ENCODE results near the gene BCDIN3D. TPM values are rescaled to one million over a fixed set of nuclear protein-coding genes. Genes with fewer than 3 reads are reported as not detected.
"Not testable (repeated sequence)": the region's sequence is repeated elsewhere in the genome, so short reads cannot be mapped to it uniquely, and the experiment has no call there.

The BCDIN3D gene
- polyA plus RNA-seq, 1 donor: 5.6 TPM

- no peak for DNase-seq (ENCODE audit: low read depth)
These were observed 21.3 kb upstream of the BCDIN3D start for GRCh38 chr12:49863946-49864797.

DNA sequence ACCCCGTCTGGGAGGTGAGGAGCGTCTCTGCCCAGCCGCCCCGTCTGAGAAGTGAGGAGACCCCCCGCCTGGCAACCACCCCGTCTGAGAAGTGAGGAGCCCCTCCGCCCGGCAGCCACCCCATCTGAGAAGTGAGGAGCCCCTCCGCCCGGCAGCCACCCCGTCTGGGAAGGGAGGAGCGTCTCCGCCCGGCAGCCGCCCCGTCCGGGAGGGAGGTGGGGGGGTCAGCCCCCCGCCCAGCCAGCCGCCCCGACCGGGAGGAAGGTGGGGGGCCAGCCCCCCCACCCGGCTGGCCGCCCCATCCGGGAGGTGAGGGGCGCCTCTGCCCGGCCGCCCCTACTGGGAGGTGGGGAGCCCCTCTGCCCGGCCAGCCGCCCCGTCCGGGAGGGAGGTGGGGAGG is 18.0 kb upstream of the BCDIN3D start:
- DNase-seq (ENCODE audit: low read depth): not testable (repeated sequence)

DNA sequence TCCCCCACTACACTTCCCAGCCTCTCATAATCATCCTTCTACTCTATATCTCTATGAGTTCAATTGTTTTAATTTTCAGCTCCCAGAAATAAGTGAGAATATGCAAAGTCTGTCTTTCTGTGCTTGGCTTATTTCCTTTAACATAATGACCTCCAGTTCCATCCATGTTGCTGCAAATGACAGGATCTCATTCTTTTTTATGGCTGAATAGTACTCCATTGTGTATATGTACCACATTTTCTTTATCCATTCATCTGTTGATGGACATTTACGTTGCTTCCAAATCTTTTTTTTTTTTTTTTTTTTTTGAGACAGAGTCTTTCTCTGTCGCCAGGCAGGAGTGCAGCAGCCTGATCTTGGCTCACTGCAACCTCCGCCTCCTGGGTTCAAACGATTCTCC is 13.0 kb upstream of the BCDIN3D start:
- not testable (repeated sequence) for DNase-seq (ENCODE audit: low read depth)

DNA sequence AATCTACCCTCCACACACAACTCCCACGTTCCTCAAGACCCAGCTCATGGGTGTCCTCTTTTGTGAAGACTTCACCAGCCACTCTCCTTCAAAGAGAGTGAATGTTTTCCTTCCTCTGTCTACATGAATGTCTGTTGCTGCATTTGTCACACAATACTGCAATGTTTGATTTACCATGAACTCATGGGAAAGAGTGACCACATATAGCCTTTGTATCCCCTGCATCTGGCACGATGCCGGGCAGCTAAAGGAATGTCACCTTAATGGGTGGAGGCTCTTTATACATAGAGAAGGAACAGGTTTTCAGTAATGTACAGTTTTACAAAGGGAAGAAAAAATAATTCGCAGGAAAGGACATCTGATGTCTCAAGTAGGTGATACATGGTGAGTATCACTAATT is 12.1 kb upstream of the BCDIN3D start:
- DNase-seq (ENCODE audit: low read depth): no peak

DNA sequence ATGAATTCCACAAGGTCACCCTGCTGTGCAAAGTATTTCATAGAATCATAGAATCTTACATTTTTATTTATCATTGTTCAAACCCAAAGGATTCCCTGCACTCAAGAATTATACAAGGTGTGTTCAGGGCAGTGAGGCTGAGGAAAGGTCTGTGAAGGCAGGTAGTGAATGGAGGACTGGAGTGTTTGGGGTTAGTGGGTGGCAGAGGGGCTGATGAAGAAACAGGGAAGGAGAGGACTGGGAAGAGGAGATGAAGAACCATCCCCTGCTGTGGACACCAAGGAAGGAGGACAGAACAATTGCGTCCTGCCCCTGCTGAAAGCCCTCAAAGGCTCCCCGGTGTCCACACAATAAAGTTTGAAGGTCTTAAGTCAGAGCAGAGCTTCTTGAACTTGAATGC is 10.8 kb upstream of the BCDIN3D start:
- no peak for DNase-seq (ENCODE audit: low read depth)

DNA sequence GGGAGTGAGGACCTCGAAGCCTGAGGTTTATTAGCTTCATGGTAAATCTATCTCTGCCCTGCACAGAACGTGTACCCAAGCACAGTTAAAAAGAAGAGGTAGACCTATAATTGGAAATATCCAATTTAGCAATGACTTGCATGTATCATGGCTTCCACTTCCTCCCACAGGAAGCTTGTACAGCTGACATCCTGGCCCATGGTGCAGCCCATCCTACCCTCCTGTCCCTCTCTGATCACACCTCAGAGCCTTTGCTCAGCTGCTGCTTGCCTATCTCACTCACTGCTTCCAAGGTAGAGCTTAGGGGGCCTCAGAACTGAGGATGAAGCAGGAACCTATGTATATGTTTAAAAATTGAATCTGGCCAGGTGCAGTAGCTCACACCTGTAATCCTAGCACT is 4.3 kb upstream of the BCDIN3D start:
- DNase-seq (ENCODE audit: low read depth): no peak

DNA sequence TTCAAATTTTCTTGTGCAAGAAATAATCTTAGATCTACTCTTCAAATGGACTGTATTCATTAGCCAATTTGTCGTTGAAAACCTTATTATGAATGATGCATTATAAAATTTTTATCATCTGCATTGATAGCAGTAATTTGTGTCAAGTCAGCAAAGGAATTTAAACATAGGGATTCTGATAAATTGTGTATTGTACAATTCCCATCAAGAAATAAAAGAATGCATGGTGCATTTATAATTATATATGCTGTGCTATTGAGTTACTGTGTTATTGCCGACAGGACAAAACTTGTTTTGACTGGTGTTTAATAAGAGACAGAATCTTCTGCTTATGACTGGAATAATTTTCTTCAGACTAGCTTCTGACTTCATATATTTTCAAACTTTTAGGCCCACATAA is 3.1 kb upstream of the BCDIN3D start:
- no peak for DNase-seq (ENCODE audit: low read depth)

DNA sequence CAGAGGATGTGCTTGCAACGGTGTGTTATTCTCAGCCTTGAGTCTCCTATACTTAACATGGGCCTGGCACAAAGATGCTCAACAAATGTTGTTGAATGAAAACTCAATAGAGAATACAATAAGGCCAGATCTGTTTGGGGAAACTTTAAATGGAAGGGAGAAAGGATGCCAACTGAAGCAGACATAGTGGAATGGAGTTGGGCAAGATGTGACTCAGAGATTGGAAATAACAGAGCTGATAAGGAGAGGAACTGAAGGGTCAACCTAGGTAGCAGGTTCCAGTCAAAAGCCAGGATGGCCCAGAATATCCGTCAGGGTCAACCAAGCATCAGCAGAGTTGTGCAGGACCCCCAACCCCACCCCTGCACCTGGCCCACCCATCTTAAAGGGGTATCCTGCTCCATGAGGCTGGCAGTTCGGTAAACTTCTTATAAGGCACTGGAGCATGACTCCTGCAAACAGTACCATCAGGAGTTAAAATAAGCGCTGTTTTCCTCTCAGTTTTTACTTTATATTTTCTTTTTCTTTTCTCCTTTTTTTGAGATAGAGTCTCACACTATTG is 1.1 kb upstream of the BCDIN3D start:
- no peak for DNase-seq (ENCODE audit: low read depth)

GRCh38 chr12:49843411-49843810 is 505 bp upstream of the BCDIN3D start:
- no peak for DNase-seq (ENCODE audit: low read depth)

GRCh38 chr12:49838973-49839633 is 3.8 kb downstream of the BCDIN3D start:
- no peak for DNase-seq (ENCODE audit: low read depth)

DNA sequence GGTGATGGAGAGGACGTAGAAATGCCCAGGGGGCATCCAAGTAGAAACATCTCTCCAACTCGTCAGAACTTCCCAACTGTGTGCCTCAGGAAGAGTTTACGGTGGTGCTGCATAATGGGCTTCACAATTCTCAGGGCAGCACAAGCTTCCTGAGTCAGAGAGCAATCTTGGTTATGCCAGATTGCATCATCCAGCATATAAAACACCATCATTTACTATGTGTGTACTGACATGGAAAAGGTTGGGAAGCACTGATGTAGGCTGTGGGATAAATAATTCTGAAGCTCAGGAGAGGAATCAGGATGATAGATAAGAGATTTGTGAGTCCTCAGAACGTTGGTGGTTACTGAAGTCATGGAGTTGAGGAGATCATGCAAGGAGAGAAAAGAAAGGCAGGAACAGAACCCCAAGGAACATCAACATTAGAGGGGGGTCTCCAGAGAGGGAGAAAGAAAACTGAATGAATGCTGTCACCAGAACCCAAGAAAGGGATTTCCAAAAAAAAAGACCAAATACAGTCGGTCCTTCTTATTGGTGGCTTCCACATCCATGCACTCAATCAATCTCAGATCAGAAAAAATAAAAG is 10.0 kb downstream of the BCDIN3D start:
- DNase-seq (ENCODE audit: low read depth): no peak

- DNase-seq (ENCODE audit: low read depth): no peak
These were observed 11.2 kb downstream of the BCDIN3D start for GRCh38 chr12:49831717-49832116.

DNA sequence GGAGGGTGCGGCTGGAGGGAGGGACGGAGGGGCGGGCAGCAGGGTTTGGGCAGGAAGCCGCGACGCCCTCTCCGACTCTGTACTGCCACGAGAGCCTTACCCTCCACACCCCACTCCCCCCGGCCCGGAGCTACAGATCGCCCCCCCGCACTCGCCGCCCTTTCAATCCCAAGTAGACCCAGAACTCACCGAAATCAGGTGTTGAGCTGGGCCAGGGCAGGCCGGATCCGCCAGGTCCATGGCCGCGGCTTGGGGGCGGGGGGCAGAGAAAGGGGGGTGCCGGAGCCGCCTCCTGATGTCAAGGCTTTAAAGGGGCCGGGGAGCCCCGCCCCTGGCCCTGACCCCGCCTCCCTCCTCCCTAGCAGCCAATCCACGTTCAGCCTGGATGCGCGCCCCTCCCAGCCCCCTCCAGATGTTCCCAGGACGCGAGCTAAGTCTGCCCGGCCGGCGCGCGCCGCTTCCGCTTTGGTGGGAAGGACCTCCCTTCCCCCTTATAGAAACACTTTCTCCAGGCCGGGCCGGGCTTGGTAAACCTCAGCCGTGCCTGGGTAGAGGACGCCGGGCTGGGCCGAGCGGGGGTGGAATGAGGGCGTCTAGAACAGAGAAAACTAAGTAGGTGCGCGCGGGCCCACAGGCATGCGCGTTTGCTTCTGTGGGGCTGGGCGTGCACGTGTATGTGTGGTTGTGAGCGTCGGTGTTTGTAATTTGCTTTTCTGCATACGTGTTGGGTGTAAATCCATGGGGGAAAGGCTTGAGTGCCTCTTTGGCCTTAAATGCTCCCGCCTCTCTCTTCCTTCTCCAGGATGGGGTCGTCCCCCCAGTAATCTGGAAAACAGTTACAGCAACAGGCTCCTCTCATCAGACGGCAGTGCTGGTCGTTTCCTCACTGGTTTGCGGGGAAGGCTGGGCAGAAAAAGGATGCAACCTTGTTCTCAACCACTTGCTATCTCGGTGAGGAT is 14.5 kb downstream of the BCDIN3D start, which contains the start of gene NCKAP5L:
TSS of gene NCKAP5L (minus strand) at position 281 of the 959 bp plus-strand sequence. CDS start 24,369 bp downstream, outside the sequence.
- peak; percentile 79 for DNase-seq (ENCODE audit: low read depth)

DNA sequence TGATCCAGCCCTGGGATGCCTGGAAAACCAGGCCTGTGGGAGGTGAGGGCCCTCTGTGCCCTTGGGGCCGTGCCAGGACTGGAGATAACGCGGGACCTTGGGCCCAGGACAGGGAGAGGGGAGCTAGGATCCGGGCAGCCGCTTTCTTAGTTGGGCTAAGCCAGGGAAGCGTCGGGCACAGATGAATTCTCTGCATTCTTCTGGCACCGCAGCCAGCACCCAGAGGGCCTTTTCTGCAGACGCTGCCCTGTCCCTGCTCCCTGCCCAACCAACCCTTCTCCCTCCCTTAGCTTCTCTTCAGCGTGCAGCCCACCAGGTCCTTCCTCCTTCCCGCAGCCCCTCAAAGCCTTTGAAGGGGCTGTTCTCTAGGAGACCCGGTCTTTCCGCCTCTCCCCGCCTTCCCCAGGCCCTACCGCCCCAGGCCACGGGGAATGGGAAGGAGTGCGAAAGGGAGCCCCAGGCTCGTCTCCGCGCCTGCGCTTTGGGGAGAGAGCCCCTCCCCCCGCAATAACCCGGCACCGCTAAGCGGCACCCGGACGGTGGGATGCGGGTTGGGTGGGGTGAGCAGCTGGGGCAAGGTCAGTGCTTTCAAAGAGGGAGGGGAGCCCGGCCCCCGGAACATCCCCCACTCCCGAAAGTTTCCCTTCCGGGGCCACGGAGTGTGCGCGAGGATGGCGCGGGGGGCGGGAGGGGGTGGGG is 15.4 kb downstream of the BCDIN3D start:
- no peak for DNase-seq (ENCODE audit: low read depth)

GRCh38 chr12:49827051-49827400 is 15.9 kb downstream of the BCDIN3D start:
- DNase-seq (ENCODE audit: low read depth): no peak

DNA sequence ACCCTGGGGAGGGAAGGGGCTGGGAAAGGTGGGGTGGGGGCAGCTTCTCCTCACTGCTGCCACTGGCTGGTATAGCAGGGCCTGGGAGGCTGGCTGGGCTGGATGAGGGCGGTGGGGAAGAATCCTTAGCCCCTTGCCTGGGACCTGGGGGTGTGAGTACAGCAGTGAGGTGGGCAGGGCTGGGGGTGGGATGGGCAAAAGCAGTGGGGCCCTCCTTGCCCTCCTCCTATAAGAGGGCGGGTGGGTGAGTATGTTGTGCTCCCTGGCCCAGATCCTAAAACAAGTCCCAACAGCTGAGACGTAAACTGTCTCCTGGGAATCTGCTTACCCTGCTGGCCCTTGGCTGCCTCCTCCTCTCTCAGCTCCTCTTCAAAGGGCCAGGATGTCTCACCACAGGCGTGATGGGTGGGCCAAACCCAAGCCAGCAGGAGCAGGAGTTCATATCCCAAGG is 16.9 kb downstream of the BCDIN3D start:
- DNase-seq (ENCODE audit: low read depth): no peak

DNA sequence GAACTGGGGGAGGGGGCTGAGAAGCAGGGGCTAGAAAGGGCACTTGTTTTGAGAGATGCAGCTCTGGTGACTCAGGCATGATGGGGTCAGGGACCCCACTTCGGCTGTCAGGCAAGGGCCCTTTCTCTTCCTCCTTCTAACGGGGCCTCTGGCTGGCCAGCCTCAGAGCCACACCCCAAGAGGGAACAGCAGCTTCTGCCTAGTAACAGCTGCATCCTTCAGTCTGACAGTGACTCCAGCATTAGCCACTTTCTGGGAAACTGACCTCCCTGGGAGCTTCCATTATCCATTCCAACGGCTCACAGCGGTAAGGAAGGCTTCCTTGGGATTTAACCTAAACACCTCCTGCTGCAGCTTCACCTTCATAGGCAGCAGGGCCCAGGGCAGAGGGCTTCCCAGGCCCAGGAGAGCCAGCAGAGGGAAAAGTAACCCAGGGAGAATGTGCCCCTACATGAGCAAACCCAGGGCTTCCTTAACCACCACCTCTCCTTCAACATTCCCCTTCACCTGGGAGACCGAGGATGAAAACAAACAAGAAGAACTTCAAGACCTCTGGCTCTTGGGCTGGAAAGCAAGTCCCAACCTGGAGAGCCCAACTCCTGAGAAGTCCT is 17.4 kb downstream of the BCDIN3D start:
- no peak for DNase-seq (ENCODE audit: low read depth)

DNA sequence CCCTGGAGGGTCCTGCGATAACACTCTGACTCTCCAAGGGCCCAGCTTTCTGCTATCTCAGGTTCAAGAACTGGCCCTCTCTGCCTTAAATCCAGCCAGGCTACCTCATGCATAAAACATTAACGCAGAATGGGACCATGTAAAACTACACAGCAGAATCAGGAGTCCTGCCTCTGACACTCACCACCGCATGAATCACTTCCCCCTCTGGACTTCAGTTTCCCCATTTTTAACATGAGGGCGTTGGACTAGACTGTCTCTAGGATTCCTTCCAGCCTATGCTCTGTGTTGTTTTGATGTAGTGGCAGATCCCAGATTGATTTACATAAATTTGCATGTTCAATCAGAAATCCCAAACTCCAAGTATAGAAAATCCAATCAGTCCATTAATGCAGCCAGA is 18.0 kb downstream of the BCDIN3D start:
- no peak for DNase-seq (ENCODE audit: low read depth)

DNA sequence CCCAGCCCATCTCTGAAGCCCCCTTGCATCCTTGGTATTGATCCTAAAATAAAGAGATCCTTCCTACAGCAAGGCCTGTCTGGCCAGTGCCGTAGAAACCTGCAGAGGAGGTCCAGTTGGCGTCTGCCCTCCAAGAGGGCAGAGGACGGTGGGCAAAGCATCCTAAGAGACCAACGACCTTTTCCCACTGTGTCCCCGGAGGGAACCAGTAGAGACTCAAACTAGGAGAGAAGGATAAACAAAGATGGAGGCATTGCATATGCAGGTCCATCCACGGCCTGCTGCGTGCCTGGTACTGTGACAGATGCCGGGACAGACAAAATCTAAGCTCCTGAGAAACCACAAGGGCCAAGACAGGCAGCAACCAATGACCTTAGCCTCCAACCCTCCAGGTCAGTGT is 18.5 kb downstream of the BCDIN3D start:
- no peak for DNase-seq (ENCODE audit: low read depth)

DNA sequence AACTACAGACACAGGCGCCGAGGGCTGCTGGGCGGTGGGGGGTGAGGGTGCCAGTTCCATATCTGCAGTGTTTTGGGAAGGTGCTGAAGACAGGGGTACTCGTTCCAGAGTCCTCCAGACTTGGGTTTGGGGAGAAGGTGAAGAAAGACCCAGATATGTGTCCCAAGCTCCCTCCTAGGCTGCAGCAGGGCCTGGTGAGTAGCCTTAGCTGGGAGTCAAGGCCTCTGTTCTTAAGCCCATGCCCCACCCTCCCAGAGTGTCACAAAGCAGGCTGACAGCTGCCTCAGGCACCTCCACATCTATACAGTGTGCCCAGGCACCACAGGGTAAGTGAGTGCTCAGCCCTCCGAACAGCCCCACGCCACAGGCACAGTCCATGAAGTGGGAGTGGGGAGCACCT is 19.0 kb downstream of the BCDIN3D start:
- DNase-seq (ENCODE audit: low read depth): no peak

Measured in forelimb muscle (tissue), 1 donor.